ENCODE results near the gene ATP2B3. TPM values are rescaled to one million over a fixed set of nuclear protein-coding genes. Genes with fewer than 3 reads are reported as not detected.
A peak's percentile ranks its signal among the peaks of the same experiment; 100 is the strongest.
"Not testable (repeated sequence)": the region's sequence is repeated elsewhere in the genome, so short reads cannot be mapped to it uniquely, and the experiment has no call there.

The ATP2B3 gene
- total and polyA plus RNA-seq, 4 experiments from 2014 or later: 0.09 TPM; not detected in 3

- POLR2A ChIA-PET (ENCODE audit: partially characterized antibody): interaction anchor here (1.0 to 3.1 kb wide), 3 partner anchors 9 to 18 kb away, joined by 3 to 25 read pairs (median 11); no protein-coding TSS in a partner anchor
These were observed 83.5 kb downstream of the ATP2B3 start for GRCh38 chrX:153600921-153601320.

GRCh38 chrX:153601511-153602110 is 84.2 kb downstream of the ATP2B3 start:
- ChIA-PET POLR2A (ENCODE audit: partially characterized antibody) (interaction anchor here (2.4 to 3.1 kb wide), 2 partner anchors 8 to 19 kb away, joined by 11 to 25 read pairs; no protein-coding TSS in a partner anchor), CTCF (ENCODE audit: partially characterized antibody) (interaction anchor here (1.7 to 4.4 kb wide), 2 partner anchors 8 to 60 kb away, joined by 6 to 42 read pairs; no protein-coding TSS in a partner anchor)
- no peak for DNase-seq
- H3K27me3 ChIP-seq (ENCODE audit: insufficient read depth, low read length): no peaks in the 10 kb centered on the region
- peaks cover 47% of the 10 kb centered on the region for H3K4me1 ChIP-seq (ENCODE audit: insufficient read depth, low read length)
- Mint-ChIP-seq H3K27ac (no peak overlapping the region), H3K4me3 (peak overlapping the region in 3 of 8 donors; percentile 35 to 50 (median 43)), H3K9me3 (peaks cover 0 to 2% (median 0%) of the 10 kb centered on the region in 8 donors), H3K27me3 (no peaks in the 10 kb centered on the region), H3K36me3 (peaks cover 0 to 12% of the 10 kb centered on the region in 2 donors), H3K4me1 (peaks cover 21 to 59% (median 37%) of the 10 kb centered on the region in 4 donors)
- H3K4me3 ChIP-seq (ENCODE audit: low read length in 2 of 2): no peak overlapping the region
- intact Hi-C loops (cut with micrococcal nuclease): no loop called here
- no peaks in the 10 kb centered on the region for H3K36me3 ChIP-seq (ENCODE audit: insufficient read depth, low read length)
- no peaks in the 10 kb centered on the region for H3K9me3 ChIP-seq (ENCODE audit: control insufficient read depth in 1 of 2, low read length in 2 of 2)
- H3K27ac ChIP-seq (ENCODE audit: low read depth, low read length): no peak overlapping the region

More at GRCh38 chrX:153600921-153601320, 83.5 kb downstream of the ATP2B3 start:
- no peaks in the 10 kb centered on the region for H3K27me3 Mint-ChIP-seq
- Histone ChIP-seq H3K4me3 (ENCODE audit: low read length in 2 of 2) (no peak overlapping the region), H3K27me3 (ENCODE audit: insufficient read depth, low read length) (no peaks in the 10 kb centered on the region), H3K36me3 (ENCODE audit: insufficient read depth, low read length) (no peaks in the 10 kb centered on the region), H3K4me1 (ENCODE audit: insufficient read depth, low read length) (peaks cover 53% of the 10 kb centered on the region), H3K9me3 (ENCODE audit: control insufficient read depth in 1 of 2, low read length in 2 of 2) (no peaks in the 10 kb centered on the region), H3K27ac (ENCODE audit: low read depth, low read length) (no peak overlapping the region)
- peaks cover 21 to 66% (median 40%) of the 10 kb centered on the region in 4 donors for H3K4me1 Mint-ChIP-seq
- CTCF ChIA-PET (ENCODE audit: partially characterized antibody): interaction anchor here (1.2 to 4.4 kb wide), 3 partner anchors 9 to 61 kb away, joined by 3 to 42 read pairs (median 6); no protein-coding TSS in a partner anchor
- no peak for DNase-seq
- H3K4me3 Mint-ChIP-seq: peak overlapping the region in 6 of 8 donors; percentile 46 to 93 (median 74)
- intact Hi-C loops (cut with micrococcal nuclease): no loop called here
- peaks cover 2 to 14% of the 10 kb centered on the region in 2 donors for H3K36me3 Mint-ChIP-seq
- no peak overlapping the region for H3K27ac Mint-ChIP-seq
- H3K9me3 Mint-ChIP-seq: no peaks in the 10 kb centered on the region

GRCh38 chrX:153602601-153603000 is 85.2 kb downstream of the ATP2B3 start:
- Mint-ChIP-seq H3K4me3 (peak overlapping the region in 1 of 8 donors; percentile 11), H3K27me3 (no peaks in the 10 kb centered on the region), H3K36me3 (peaks cover 0 to 6% of the 10 kb centered on the region in 2 donors), H3K27ac (peak overlapping the region in 1 of 7 donors; percentile 56), H3K9me3 (peaks cover 0 to 2% (median 0%) of the 10 kb centered on the region in 8 donors), H3K4me1 (peaks cover 15 to 50% (median 31%) of the 10 kb centered on the region in 4 donors)
- DNase-seq: no peak
- CTCF ChIA-PET (ENCODE audit: partially characterized antibody): interaction anchor here (1.7 kb wide), 1 partner anchor 59 kb away, joined by 6 read pairs; no protein-coding TSS in a partner anchor
- POLR2A ChIA-PET (ENCODE audit: partially characterized antibody): no interaction called here
- no peaks in the 10 kb centered on the region for H3K27me3 ChIP-seq (ENCODE audit: insufficient read depth, low read length)
- intact Hi-C loops (cut with micrococcal nuclease): no loop called here
- H3K4me1 ChIP-seq (ENCODE audit: insufficient read depth, low read length): peaks cover 37% of the 10 kb centered on the region
- H3K9me3 ChIP-seq (ENCODE audit: control insufficient read depth in 1 of 2, low read length in 2 of 2): no peaks in the 10 kb centered on the region
- no peaks in the 10 kb centered on the region for H3K36me3 ChIP-seq (ENCODE audit: insufficient read depth, low read length)
- H3K4me3 ChIP-seq (ENCODE audit: low read length in 2 of 2): no peak overlapping the region
- no peak overlapping the region for H3K27ac ChIP-seq (ENCODE audit: low read depth, low read length)

GRCh38 chrX:153603131-153603656 is 85.8 kb downstream of the ATP2B3 start:
- CTCF ChIA-PET (ENCODE audit: partially characterized antibody): no interaction called here
- Mint-ChIP-seq H3K36me3 (peaks cover 0 to 5% of the 10 kb centered on the region in 2 donors), H3K9me3 (peaks cover 0 to 2% (median 0%) of the 10 kb centered on the region in 8 donors), H3K27ac (no peak overlapping the region), H3K4me1 (peaks cover 12 to 44% (median 27%) of the 10 kb centered on the region in 4 donors), H3K27me3 (no peaks in the 10 kb centered on the region), H3K4me3 (peak overlapping the region in 1 of 8 donors; percentile 43)
- POLR2A ChIA-PET (ENCODE audit: partially characterized antibody): no interaction called here
- H3K4me1 ChIP-seq (ENCODE audit: insufficient read depth, low read length): peaks cover 31% of the 10 kb centered on the region
- no peaks in the 10 kb centered on the region for H3K9me3 ChIP-seq (ENCODE audit: control insufficient read depth in 1 of 2, low read length in 2 of 2)
- no peaks in the 10 kb centered on the region for H3K36me3 ChIP-seq (ENCODE audit: insufficient read depth, low read length)
- intact Hi-C loops (cut with micrococcal nuclease): no loop called here
- no peak for DNase-seq
- no peaks in the 10 kb centered on the region for H3K27me3 ChIP-seq (ENCODE audit: insufficient read depth, low read length)
- H3K27ac ChIP-seq (ENCODE audit: low read depth, low read length): no peak overlapping the region
- H3K4me3 ChIP-seq (ENCODE audit: low read length in 2 of 2): no peak overlapping the region

- H3K27ac Mint-ChIP-seq; DNase-seq; intact Hi-C loops (cut with micrococcal nuclease); H3K36me3 Mint-ChIP-seq; H3K36me3 ChIP-seq (ENCODE audit: insufficient read depth, low read length); H3K27ac ChIP-seq (ENCODE audit: low read depth, low read length); H3K27me3 Mint-ChIP-seq; H3K4me3 ChIP-seq (ENCODE audit: low read length in 2 of 2); H3K9me3 Mint-ChIP-seq; H3K27me3 ChIP-seq (ENCODE audit: insufficient read depth, low read length); POLR2A ChIA-PET (ENCODE audit: partially characterized antibody); H3K9me3 ChIP-seq (ENCODE audit: control insufficient read depth in 1 of 2, low read length in 2 of 2): not testable (repeated sequence)
- H3K4me1 ChIP-seq (ENCODE audit: insufficient read depth, low read length): peaks cover 32% of the 10 kb centered on the region
- Mint-ChIP-seq H3K4me1 (peaks cover 12 to 44% (median 26%) of the 10 kb centered on the region in 4 donors), H3K4me3 (peak overlapping the region in 2 of 8 donors; percentile 20 to 44)
- CTCF ChIA-PET (ENCODE audit: partially characterized antibody): interaction anchor here (0.7 to 1.7 kb wide), 5 partner anchors 9 to 56 kb away, joined by 3 to 6 read pairs (median 3); no protein-coding TSS in a partner anchor
These were observed 87.4 kb downstream of the ATP2B3 start for GRCh38 chrX:153604666-153605380.

- POLR2A ChIA-PET (ENCODE audit: partially characterized antibody): no interaction called here
- peaks cover 0 to 2% of the 10 kb centered on the region in 2 donors for H3K36me3 Mint-ChIP-seq
- no peaks in the 10 kb centered on the region for H3K36me3 ChIP-seq (ENCODE audit: insufficient read depth, low read length)
These were observed 89.1 kb downstream of the ATP2B3 start for GRCh38 chrX:153606503-153606902.

More at GRCh38 chrX:153606503-153606902, 89.1 kb downstream of the ATP2B3 start:
- H3K4me1 ChIP-seq (ENCODE audit: insufficient read depth, low read length): peaks cover 22% of the 10 kb centered on the region
- Mint-ChIP-seq H3K9me3 (peaks cover 0 to 2% (median 0%) of the 10 kb centered on the region in 8 donors), H3K4me1 (peaks cover 5 to 32% (median 15%) of the 10 kb centered on the region in 4 donors), H3K27me3 (no peaks in the 10 kb centered on the region), H3K4me3 (no peak overlapping the region), H3K27ac (peak overlapping the region in 1 of 7 donors; percentile 28)
- no peak for DNase-seq
- H3K27me3 ChIP-seq (ENCODE audit: insufficient read depth, low read length): no peaks in the 10 kb centered on the region
- CTCF ChIA-PET (ENCODE audit: partially characterized antibody): interaction anchor here (0.9 to 1.8 kb wide), 3 partner anchors 38 to 67 kb away, joined by 3 to 6 read pairs (median 5); no protein-coding TSS in a partner anchor
- intact Hi-C loops (cut with micrococcal nuclease): no loop called here
- H3K9me3 ChIP-seq (ENCODE audit: control insufficient read depth in 1 of 2, low read length in 2 of 2): no peaks in the 10 kb centered on the region
- no peak overlapping the region for H3K27ac ChIP-seq (ENCODE audit: low read depth, low read length)
- H3K4me3 ChIP-seq (ENCODE audit: low read length in 2 of 2): no peak overlapping the region

Data from CD4-positive, alpha-beta memory T cell (primary cell).